ENCODE measurements around the gene SEPTIN5.
"Not testable (repeated sequence)": the region's sequence is repeated elsewhere in the genome, so short reads cannot be mapped to it uniquely, and the experiment has no call there.

The SEPTIN5 gene

DNA sequence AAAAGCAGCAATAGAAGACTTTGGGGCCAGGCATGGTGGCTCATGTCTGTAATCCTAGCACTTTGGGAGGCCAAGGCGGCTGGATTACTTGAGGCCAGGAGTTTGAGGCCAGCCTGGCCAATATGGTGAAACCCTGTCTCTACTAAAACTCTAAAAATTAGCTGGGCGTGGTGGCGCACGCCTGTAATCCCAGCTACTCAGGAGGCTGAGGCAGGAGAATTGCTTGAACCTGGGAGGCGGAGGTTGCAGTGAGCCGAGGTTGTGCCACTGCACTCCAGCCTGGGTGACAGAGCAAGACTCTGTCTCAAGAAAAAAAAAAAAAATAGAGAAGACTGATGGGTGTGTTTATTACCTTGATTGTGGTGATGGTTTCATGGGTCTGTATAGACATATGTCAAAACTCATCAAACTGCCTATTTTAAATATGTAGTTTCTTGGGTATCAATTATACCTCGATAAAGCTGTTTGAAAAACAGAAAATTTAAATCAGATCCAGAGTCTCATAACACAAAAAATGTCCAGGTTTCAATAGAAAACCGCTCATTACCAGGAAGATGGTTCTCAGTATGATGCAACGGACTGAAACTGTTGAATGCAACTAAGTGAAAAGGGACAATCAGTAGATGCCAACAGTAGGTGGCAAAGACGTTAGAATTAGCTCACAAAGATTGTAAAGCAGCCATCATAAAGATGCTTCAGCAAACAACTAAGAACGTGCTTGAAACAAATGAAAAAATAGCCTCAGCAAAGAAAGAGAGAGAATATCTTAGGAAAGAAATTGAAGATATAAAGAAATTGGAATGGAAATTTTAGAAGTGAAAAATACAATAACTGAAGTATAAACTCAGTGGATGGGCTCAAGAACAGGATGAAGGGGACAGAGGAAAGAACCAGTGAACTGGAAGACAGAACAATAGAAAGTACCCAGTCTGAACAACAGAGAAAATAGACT, 33.1 kb upstream of the SEPTIN5 start:
- no peak for DNase-seq

DNA sequence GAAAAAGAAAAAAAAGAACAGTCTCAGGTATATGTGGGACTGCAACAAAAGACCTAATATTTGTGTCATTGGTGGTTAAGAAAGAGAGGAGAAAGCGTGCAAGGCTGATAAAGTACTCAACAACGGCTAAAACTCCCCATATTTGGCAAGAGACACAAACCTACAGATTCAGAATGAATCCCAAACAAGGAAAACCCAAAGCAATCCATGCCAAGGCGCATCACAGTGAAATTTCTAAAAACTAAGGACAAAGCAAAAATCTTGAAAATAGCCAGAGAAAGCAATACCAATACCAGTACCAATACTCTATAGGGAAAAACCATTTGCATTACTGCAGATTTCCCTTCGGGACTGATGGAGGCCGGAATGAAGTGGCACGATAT, 32.4 kb upstream of the SEPTIN5 start:
- DNase-seq: no peak

- DNase-seq: no peak
These were observed 27.4 kb upstream of the SEPTIN5 start for GRCh38 chr22:19686946-19687345.

GRCh38 chr22:19687561-19688300, 26.6 kb upstream of the SEPTIN5 start:
- no peak for DNase-seq

GRCh38 chr22:19688301-19689290, 25.7 kb upstream of the SEPTIN5 start:
- no peak for DNase-seq

DNA sequence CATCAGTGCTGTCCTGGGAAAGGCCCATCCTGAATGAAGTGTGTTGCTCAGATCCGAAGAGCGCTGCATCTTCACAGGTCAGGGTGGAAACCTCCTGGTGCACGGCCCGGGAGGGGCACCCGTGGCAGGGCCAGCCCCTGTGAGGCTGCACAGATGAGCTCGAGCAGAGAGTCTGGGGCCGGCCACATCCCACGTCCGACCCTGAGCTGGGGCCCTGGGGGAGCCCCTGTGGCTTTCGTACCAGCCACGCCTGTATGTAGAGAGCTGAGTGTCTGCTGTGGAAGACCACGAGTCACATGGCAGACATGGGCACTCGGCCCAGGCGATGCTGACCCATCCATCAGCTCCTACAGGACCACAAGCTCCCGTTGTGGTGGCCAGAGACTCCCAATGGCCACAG, 24.9 kb upstream of the SEPTIN5 start:
- no peak for DNase-seq

DNA sequence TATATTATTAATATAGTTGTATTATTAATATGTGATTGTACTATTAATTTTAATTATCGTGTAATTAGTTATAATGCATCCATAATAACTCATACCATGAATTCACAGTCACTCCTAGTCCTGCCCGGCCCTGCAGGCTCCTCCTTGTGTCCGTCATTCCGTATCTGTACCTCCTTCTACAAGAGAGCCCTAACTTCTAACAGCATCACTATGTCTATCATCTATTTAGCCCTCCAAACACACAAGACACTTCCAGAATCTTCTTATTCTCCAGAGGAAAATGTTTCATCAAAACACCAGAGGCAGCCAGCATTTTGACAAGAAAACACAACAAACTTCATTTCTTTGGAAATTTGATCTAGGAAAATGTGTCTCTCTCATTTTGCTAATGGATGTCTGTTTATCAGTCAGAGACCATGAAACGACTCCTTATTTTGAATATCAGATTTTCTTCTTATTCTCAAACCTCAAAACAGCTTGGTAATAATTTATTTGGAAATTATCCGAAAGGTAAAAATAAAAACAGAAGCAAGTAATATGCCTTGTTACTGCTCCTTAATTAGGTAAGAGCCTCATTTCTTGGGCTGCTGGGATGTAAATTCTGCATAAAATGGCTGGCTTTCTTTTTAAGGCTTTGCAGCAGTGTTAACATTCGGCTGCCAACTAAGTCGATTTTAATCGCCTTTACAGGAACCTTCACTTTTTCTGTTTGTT, 23.1 kb upstream of the SEPTIN5 start:
- no peak for DNase-seq

- DNase-seq: no peak
These were observed 22.5 kb upstream of the SEPTIN5 start for GRCh38 chr22:19691721-19692341.

DNA sequence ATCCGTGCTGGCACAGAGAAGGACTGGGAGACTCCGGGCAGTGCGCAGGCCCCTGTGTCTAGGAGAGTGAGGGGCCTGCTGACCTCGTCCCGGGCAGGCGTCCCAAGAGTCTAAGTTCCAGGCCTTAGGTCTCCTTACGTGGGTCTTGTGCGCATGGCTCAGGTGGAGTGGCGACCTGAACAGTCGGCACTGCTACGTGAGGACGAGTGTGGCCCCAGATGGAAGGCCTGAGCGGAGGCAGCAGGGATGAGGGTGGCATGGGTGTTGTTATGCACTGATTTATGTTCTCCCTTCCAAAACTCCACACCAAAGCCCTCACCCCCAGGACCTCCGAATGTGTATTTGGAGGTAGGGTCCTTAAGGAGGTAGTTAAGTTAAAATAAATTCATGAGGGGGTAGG, 20.7 kb upstream of the SEPTIN5 start:
- no peak for DNase-seq

GRCh38 chr22:19693981-19694670, 20.2 kb upstream of the SEPTIN5 start:
- no peak for DNase-seq

GRCh38 chr22:19694696-19695095, 19.6 kb upstream of the SEPTIN5 start:
- DNase-seq: no peak

DNA sequence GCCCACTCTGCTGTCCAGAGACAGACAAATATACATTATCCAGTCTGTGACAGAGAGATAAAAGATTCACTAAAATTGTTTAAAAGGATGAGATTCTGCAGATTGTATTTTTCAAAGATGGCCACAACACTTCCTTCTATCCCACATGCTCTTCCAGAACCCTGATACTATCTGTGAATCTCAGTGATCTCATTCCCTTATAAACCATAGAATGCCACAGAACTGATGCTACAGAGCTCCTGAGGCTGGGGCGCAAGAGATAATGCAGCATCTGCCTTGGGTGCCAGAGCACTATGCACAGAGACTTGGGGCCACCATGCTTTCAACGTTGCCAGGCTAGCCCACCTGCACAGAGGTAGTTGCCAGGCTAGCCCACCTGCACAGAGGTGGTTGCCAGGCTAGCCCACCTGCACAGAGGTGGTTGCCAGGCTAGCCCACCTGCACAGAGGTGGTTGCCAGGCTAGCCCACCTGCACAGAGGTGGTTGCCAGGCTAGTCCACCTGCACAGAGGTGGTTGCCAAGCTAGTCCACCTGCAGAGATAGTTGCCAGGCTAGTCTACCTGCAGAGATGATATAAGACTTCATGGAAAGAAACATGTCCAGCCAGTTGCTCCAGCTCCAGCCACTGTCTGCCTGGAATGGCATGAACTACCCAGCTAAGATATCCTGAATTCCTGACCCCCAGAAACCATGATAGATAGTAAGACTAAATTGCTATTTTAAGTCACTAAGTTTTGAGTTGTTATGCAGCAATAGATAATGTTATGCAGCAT, 17.6 kb upstream of the SEPTIN5 start:
- no peak for DNase-seq

DNA sequence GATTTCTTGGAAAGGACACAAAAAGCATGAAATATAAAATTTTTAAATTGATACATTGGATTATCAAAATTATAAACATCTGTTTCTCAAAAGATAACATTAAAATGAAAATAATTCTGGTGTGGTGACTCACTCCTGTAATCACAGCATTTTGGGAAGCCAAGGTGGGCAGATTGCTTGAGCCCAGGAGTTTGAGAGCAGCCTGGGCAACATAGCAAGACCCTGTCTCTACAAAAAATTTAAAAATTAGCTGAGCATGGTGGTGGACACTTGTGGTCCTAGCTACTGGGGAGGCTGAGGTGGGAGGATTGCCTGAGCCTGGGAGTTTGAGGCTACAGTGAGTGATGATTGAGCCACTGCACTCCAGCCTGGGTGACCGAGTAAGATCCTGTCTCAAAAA, 16.4 kb upstream of the SEPTIN5 start:
- not testable (repeated sequence) for DNase-seq

GRCh38 chr22:19700790-19701419, 13.4 kb upstream of the SEPTIN5 start:
- DNase-seq: no peak

DNA sequence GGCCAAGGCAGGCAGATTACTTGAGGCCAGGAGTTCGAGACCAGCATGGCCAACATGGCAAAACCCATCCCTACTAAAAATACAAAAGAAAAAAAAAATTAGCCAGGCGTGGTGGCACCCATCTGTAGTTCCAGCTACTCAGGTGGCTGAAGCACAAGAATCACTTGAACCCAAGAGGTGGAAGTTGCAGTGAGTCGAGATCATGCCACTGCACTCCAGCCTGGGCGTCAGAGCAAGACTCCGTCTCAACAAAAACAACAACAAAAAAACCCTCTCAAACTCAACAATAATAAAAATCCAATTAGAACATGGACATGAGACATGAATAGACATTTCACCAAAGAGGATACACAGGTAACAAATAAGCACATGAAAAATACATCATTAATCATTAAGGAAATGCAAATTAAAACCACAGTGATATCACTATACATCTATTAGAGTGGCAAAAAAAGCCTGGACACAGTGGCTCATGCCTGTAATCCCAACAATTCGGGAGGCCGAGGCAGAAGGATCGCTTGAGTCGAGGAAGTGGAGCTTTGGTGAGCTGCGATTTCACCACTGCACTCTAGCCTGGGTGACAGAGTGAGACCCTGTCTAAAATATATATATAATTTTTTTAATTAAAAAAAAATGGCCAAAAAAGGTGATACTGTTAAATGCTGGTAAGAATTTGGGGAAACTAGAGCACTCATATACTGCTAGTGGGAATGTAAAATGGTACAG, 12.7 kb upstream of the SEPTIN5 start:
- DNase-seq: no peak

DNA sequence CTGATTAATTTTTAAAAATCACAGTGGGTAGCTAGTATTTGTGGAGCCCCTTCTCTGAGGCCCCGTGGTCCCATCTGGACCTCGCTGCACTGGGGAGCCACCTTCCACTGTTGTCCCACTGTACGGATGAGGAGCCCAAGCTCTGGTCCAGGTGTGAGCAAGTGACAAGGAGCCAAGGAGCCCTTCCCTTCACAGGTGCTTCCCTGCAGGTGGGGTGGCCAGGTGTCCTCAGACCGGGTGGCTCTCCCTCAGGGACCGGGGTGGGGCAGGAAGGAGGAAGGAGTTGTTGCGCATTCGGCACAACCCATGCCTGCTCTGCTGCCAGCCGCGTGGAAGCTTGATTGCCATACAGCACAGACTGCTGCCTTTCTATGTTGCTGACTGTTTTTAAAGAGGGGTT, 10.4 kb upstream of the SEPTIN5 start:
- no peak for DNase-seq

DNA sequence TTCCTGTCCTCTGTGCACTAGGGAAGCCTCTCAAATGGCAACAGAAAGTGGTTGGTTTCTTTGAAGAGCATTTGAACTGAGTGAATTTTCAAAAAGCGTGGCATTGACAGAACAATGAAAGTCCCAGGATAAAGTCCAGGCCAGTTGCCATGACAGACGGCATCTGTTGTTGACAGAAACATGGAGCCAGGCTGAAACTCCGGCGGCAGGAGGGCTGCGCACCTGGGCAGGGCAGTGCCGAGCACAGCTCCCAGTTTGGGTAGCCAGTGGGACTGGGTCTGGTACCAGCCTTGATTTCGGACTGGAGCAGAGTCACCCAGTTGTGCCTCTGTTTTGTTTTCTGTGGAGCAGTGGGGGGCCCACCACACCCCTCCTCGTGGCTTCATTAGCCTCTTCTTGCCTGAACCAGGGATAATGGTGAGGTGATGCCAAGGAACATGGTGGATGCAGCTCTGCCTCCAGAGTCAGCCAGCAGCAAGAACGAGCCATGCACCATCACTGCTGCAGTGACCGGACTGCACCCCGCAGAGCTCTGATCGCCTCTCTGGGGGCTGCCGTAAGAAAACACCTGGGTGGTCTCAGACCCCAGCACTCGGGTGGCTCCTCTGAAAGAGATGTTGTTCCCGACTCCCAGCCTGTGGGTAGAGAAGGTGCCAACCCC, 9.8 kb upstream of the SEPTIN5 start:
- DNase-seq: no peak

DNA sequence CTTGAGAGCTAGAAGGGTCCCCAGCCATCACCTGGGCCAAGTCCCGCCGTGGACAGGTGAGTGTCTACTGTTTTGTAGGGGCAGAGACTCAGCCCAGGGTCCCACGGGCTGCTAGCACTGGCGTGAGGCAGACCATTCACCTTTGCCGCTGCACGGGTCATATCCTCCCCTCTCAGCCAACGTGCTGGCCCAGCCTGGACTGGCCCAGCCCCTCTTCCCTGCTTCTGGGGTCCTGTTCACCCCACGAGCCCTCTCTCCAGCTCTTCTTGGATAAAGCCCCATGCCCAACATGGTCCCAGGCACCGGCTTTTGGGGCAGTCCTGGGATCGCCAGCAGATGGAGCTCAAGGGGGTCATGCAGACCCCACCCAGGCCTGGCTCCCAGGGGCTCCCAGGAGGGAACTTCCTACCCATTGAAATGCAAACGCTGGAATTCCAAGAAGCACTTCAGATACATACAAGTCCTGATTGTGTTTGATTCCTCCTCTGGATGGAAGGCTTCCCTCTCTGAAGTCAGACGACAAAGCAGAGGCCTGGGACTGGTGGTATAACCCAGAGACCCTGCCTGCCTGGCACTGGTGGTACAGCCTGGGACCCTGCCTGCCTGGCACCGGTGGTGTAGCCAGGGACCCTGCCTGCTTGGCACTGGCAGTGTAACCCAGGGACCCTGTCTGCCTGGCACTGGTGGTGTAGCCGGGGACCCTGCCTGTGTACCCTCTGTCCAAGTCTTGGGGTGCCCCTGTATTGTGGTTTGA, 8.9 kb upstream of the SEPTIN5 start:
- no peak for DNase-seq

All from NCI-H446 (cell line).